22Rv1 (cell line): ENCODE data around the gene PIP5K1B.

Source experiments
- H3K27ac ChIP-seq: fragments of 450-650 bp; 2 replicates; pipeline ENCODE4 v1.5.1; 2017
- CTCF ChIP-seq: fragments of 450-650 bp; IDR thresholded peaks from 2 replicates; pipeline ENCODE4 v1.5.1; 2017; ENCODE audit warnings: mild to moderate bottlenecking
- ZFX ChIP-seq: fragments of 450-650 bp; IDR thresholded peaks from 2 replicates; pipeline ENCODE4 v1.6.1; 2017; ENCODE audit warnings: antibody characterized with exemption, borderline replicate concordance

PIP5K1B gene

DNA sequence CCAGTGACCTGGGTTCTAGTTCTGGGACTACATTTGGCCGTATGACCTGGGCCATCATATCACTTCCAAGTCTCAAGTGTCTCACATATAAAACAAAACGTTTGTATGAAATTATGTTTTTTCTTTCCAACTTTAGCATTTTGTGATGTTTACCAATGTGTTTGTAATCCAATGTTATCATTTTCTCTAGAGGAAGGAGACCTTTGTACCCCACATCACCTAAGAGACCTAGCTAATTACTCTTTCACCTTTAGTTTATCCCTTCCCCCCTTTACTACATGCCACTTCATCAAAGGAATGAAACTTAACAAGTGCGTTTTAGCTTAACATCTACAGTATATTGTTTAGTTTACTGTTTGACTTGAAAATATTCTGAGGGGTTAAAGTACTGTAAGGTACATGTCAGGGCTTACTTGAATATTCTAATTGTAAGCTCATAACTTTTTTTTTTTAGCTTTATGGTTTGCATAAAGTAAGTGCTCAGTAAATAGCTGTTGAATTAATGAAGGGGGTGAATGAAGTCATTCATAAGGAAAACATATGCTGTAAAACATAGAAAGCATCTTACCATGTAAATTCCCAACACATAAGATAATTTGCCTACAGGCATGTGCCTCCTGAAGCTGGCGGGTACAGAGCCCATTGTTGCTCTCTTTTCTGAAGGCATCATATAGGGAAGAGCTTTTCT lies 2.9 kb downstream of the PIP5K1B start:
- no peak overlapping the region for H3K27ac ChIP-seq
- TF ChIP-seq CTCF (no peak), ZFX (no peak)

DNA sequence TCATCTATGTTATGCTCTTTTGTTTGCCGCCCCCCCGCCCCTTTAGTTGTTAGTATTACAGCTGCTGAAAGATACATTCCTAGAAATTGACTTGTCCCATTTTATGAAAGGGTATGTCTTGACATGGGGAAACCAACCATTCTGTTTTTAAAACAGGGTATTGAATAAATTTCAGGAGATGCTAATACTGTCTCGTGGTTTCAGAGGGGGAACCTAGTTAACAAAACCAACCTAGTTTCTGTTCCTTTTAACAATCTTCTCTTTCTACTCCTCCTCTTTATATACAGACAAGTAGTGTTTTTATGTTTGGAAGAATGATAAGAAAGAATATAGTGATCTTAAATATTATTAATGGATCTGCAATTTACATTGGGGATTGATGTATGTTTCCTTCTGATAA lies 3.5 kb downstream of the PIP5K1B start:
- H3K27ac ChIP-seq, result no peak overlapping the region
- TF ChIP-seq ZFX, result no peak
- TF ChIP-seq CTCF, result no peak

GRCh38 chr9:68709291-68710110 lies 4.5 kb downstream of the PIP5K1B start:
- no peak for TF ChIP-seq ZFX

DNA sequence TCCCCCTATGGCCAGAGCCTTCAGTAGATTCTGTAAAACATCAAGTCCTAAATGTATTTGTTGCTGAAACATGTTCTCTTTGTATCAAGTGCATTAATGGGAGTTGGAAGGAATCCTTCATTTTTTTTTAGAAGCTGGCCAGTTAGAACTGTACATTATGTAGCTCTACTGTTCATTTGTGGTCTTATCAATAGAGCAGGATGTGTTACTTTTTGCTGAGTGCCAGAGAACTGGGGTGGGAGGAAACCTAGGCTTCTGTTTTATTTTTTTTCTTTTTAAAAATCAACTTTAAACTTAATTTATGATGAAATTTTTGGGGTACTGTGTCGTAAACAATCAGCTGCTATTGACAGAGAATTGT lies 5.1 kb downstream of the PIP5K1B start:
- H3K27ac ChIP-seq, result no peak overlapping the region
- TF ChIP-seq CTCF (no peak), ZFX (no peak)

More at GRCh38 chr9:68709291-68710110, 4.5 kb downstream of the PIP5K1B start:
- H3K27ac ChIP-seq, result no peak overlapping the region

DNA sequence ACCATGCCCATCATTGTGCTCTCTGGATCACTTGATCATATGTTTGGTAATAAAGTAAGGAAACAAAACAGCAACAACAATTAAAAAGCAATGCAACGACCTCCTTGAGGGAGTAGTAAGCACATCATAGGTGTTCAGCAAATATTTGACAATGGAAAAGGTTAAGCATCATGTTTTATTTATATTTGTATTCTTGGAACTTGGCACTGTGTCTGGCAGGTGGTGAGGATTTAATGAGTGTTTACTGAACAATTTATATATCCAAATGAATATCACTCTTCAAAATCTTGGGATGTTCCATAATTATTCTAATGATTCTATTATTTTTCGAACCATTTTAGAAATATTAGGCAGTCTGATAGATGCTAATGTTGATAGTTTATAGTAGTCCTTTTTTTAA lies 6.2 kb downstream of the PIP5K1B start:
- TF ChIP-seq ZFX (no peak), CTCF (no peak)
- H3K27ac ChIP-seq, result no peak overlapping the region

GRCh38 chr9:68711932-68712331 lies 6.9 kb downstream of the PIP5K1B start:
- TF ChIP-seq ZFX (no peak), CTCF (no peak)
- H3K27ac ChIP-seq, result no peak overlapping the region

GRCh38 chr9:68714416-68715180 lies 9.6 kb downstream of the PIP5K1B start:
- no peak overlapping the region for H3K27ac ChIP-seq
- no peak for TF ChIP-seq CTCF
- no peak for TF ChIP-seq ZFX
